K562 (cell line): ENCODE results near the gene C11orf54. TPM values are rescaled to one million over a fixed set of nuclear protein-coding genes. Genes with fewer than 3 reads are reported as not detected.

Experiments used
- ARID3A ChIP-seq: IDR thresholded peaks from 2 replicates; pipeline ENCODE4 v1.6.1; 2012; ENCODE audit warnings: low read depth, low read length, improper control_type of control experiment, borderline replicate concordance
- ATF4 ChIP-seq: fragments of 450-650 bp; formaldehyde crosslinking; IDR thresholded peaks from 2 replicates; pipeline ENCODE4 v1.4.0; 2022; ENCODE audit warnings: mild to moderate bottlenecking, moderate library complexity
- CCNT2 ChIP-seq: IDR thresholded peaks from 2 replicates; pipeline ENCODE4 v1.6.1; 2011; ENCODE audit warnings: borderline replicate concordance, low read depth, mild to moderate bottlenecking, moderate library complexity, mixed read lengths, low read length; ENCODE audit not compliant: insufficient read length; ENCODE audit errors: extremely low read depth
- GATA2 ChIP-seq: sonication (generic); formaldehyde crosslinking; IDR thresholded peaks from 2 replicates; pipeline ENCODE4 v1.4.0; 2020; ENCODE audit warnings: mild to moderate bottlenecking, missing genetic modification reagents
- HDAC1 ChIP-seq, 2 experiments: fragments of 450-650 bp; IDR thresholded peaks; 2 replicates each; pipeline ENCODE4 v1.6.1; 2016 to 2017; ENCODE audit warnings: inconsistent platforms in 1 of 2, mild to moderate bottlenecking in 1 of 2, moderate library complexity in 1 of 2
- HDAC2 ChIP-seq: fragments of 450-650 bp; IDR thresholded peaks from 2 replicates; pipeline ENCODE4 v1.6.1; 2016; ENCODE audit warnings: mild to moderate bottlenecking
- NFE2 ChIP-seq: IDR thresholded peaks from 2 replicates; pipeline ENCODE4 v1.6.1; 2014; ENCODE audit warnings: antibody characterized with exemption, low read depth
- NFRKB ChIP-seq: fragments of 450-650 bp; IDR thresholded peaks from 2 replicates; pipeline ENCODE4 v1.6.1; 2016; ENCODE audit warnings: low read depth
- PYGO2 ChIP-seq: fragments of 450-650 bp; IDR thresholded peaks from 2 replicates; pipeline ENCODE4 v1.6.1; 2016; ENCODE audit warnings: mild to moderate bottlenecking, missing genetic modification characterization, moderate library complexity, missing compliant biosample characterization
- SMARCE1 ChIP-seq: fragments of 450-650 bp; IDR thresholded peaks from 2 replicates; pipeline ENCODE4 v1.7.1; 2016; ENCODE audit warnings: mild to moderate bottlenecking
- TSC22D4 ChIP-seq: fragments of 450-650 bp; IDR thresholded peaks from 2 replicates; pipeline ENCODE4 v1.6.1; 2016; ENCODE audit warnings: missing genetic modification characterization, missing biosample characterization, control low read depth
- ZFP1 ChIP-seq: fragments of 450-650 bp; formaldehyde crosslinking; IDR thresholded peaks from 2 replicates; pipeline ENCODE4 v1.4.0; 2020; ENCODE audit warnings: mild to moderate bottlenecking, mixed read lengths
- ZFP30 ChIP-seq: fragments of 250-450 bp; sonication (Bioruptor Pico); IDR thresholded peaks from 2 replicates; pipeline ENCODE4 v1.8.0; 2022; ENCODE audit warnings: moderate library complexity, mild to moderate bottlenecking, inconsistent platforms, borderline replicate concordance
- ZKSCAN3 ChIP-seq: fragments of 250-450 bp; sonication (Bioruptor Pico); IDR thresholded peaks from 2 replicates; pipeline ENCODE4 v1.4.0; 2020
- ZNF318 ChIP-seq, 2 experiments: fragments of 450-650 bp; IDR thresholded peaks; 2 replicates each; pipeline ENCODE4 v1.6.1; 2016; ENCODE audit warnings: mild to moderate bottlenecking in 2 of 2, borderline replicate concordance in 1 of 2, low read depth in 1 of 2, moderate library complexity in 1 of 2
- polyA plus RNA-seq, 8 experiments: library from polyadenylated mRNA; depleted of rRNA in 4 of 8; stranded (reverse) in 5 of 8; unstranded in 3 of 8; fragments of >200 nt; fragmentation: Nextera tagmentation in 2 of 8; fragmentation: Illumina TruSeq in 1 of 8; extraction: Ambion mirVana in 2 of 8; extraction: Trizol in 1 of 8; gene quantifications; 2 replicates each; pipeline versions ENCODE4 v1.2.1 to v1.2.3, GENCODE V29; 2011 to 2014; ENCODE audit warnings: inconsistent platforms in 1 of 8, missing spikeins in 1 of 8
- total RNA-seq, 7 experiments: library from RNA; depleted of rRNA in 6 of 7; stranded (reverse); fragments of >200 nt in 6 of 7; fragmentation: Illumina TruSeq in 2 of 7; extraction: Trizol in 2 of 7; gene quantifications; 2 replicates each; pipeline versions ENCODE4 v1.2.1 to v1.2.3, GENCODE V29; 2011 to 2021; ENCODE audit warnings: low replicate concordance in 1 of 7

C11orf54 gene
- total and polyA plus RNA-seq, 9 of the 15 experiments (the other 6 are each of a cell fraction or from before 2014, with no cell fraction given): 13.4 to 33.0 (median 23.1) TPM

- TF ChIP-seq ARID3A (0 out of 2 replicates have a peak, but pooled peaks have one; percentile 13), SMARCE1 (peak; percentile 99), ZNF318 (IDR thresholded peaks at IDR 0.05; ENCODE audit: borderline replicate concordance in 1 of 2, low read depth in 1 of 2) (peak in 1 of 2 experiments; percentile 85; a peak in 2 of 4 replicates), ZFP1 (CRISPR knock-in tag) (0 out of 2 replicates have a peak, but pooled peaks have one; percentile 11), HDAC1 (IDR thresholded peaks at IDR 0.05) (peak in 1 of 2 experiments; percentile 87; a peak in 2 of 4 replicates), GATA2 (CRISPR knock-in tag) (peak; percentile 93), HDAC2 (peak; percentile 90), NFRKB (peak; percentile 62; the same call in 1 of the 2 replicates), ATF4 (CRISPR knock-in tag) (peak; percentile 73), TSC22D4 (tag) (no peak), CCNT2 (peak; percentile 68), NFE2 (peak; percentile 68), ZKSCAN3 (0 out of 2 replicates have a peak, but pooled peaks have one; percentile 14), PYGO2 (tag) (peak; percentile 82), ZFP30 (CRISPR knock-in tag) (no peak)
- TF ChIP-seq, all 486 proteins: peak for 166
Observed at GRCh38 chr11:93718057-93718563, 23.4 kb upstream of the C11orf54 start (continued).
